Fibroblast of skin of left quadriceps (primary cell): ENCODE data around the gene P2RY6.

Experiments used
- DNase-seq, 2 experiments: peaks; one replicate each; pipeline ENCODE4 v3.0.0-alpha.2; 2013; ENCODE audit warnings: low read depth in 2 of 2

Gene P2RY6

DNA sequence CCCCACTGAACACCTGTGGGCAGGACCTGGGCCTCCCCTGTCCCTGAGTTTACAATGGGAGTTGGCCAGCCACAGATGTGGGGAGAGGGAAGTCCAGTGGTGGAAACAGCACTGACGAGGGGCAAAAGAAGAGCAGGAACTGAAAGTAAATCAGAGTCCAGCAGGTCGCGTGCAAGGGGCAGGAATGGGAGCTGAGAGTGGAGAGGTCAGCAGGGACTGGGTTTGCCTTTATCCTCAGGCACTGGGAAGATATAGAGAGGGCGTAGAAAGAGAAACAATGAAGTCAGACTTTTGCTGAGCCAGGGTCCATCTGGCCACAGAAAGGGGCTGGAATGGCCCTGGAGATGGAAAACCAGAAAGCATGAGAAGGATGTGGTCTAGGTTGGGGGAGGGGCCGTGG is 8.5 kb downstream of the P2RY6 start:
- DNase-seq = no peak

DNA sequence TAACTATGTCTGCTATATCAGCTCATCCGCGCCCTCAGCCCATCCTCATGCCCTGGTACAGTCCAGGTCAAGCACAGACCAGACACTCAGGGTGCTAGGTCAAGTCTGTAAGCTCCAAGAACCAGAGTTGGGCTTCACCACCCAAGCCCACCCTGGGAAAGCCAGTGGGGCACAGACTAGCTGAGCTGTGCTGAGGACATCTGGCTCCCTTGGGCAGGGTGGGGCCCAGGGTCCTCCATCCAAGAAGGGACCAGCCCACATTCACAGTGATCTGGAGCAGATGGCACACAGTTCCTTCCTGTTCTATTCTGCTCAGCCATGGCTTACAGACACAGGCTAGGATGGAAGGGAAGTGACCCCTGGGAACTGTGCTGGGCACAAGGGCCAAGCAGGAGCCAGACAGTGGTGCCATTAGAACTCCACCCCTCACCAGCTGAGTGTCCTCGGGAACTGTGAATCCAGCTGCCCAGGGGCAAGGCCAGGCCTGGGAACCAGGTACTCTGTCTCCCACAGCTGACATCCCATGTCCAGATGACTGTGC is 9.1 kb downstream of the P2RY6 start:
- no peak for DNase-seq

DNA sequence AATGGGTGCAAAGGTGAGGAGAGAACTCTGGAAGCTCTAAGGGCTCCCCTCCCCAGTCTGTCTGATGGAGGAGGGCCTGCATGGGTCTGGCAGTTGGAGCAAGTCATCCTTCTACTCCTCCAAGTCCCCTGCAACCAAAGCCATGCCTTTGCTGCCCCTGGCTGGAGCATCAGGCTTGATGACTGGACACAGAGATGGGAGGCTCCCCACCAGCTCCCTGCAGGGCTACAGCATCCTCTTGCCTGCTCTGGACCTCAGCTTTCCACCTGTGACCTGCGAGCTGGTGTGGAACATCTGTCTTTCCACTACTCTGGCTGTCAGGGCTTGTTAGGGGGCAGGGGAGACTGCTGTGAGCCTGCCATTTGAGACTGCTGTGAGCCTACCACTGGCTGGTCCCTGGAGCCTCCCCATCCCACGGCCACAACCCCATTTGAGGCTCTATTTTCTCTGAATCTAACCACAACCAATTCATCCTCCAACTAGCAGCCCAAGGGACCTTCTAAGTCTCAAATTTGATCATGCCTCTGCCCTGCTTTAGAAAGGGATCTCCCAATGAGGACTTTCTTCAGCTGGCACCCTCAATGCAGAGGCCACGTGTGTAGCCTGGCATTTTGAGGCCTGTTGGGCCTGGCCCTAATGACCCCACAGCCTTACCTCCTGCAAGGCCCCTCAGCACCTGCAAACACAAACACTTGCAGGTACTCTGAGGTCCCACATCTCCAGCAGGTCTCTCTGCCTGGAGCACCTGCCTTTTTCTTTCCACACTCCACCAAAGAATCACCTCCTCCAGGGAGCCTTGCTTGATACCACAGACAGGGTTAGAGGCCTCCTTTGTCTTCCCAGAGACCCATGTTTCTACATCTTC is 9.9 kb downstream of the P2RY6 start:
- no peak for DNase-seq

DNA sequence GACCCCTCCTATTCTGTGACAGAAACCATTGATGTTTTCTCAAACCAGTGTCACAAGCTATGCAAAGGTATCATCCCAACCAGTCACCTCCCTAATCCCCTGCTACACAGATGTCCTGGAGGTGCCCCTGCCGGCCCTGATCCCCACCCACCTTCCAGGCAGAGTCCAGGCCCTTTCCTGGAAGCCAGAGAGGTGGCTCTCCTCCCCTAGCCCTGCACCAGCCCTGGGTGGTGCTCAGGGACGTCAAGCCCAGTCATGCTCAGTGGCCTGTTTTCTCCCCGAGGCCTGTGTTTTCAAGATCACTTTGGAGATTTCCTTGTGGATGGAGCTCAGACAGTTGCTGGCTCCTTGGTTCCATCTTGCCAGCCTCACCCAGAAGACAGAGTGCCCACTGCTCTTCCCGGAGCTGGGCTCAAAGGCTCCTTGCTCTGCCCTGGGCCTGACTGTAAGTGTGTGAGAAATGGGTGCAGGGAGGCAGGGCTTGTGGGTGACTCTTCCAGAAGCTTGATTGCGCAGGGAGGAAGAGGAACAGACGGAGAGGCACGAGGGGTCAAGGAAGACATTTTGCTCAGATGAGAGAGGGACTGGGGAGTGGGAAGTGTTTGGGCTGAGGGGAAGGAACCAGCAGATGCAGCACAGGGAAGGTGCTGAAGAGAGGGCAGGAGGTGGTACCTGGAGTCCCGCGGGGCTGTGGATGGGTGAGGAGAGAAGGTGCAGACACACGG is 11.3 kb downstream of the P2RY6 start:
- DNase-seq = no peak

DNA sequence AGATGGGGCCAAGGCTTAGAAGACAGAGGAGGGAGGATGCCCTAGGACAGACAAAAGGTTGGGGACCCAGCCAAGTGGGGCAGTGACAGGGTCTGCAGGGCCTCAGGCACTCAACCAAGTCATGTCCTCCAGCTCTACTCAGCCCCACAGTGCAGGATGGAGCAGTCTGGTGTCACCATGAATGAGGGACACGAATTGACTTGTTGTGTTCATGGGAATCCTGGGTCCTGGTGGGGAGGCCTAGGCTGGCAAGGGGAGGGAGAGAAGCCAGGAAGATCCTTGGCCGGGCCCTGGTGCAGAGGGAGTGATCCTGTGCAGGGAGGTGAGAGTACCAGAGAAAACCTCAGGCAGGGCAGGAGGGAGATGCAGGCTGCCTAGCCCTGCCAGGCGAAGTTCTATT is 12.0 kb downstream of the P2RY6 start:
- DNase-seq = no peak

DNA sequence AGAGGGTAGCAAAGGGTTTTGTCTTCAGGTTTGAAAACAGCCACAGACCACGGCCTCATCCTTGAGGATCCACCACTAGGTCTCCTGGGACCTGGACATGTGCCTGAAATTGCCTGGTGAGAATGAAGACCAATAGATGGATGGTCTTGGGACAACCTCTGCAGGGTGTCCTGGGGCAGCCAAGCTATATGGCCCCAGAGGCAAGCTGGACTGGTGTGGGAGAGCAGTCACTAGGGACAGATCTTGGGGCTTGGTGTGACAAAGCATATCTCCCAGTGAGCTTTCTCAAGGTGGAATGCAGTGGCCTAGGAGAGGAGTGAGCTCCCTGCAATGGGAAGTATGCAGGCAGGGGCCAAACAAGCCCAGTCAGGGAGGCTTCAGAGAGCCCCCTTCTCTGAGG is 13.6 kb downstream of the P2RY6 start:
- DNase-seq = no peak

DNA sequence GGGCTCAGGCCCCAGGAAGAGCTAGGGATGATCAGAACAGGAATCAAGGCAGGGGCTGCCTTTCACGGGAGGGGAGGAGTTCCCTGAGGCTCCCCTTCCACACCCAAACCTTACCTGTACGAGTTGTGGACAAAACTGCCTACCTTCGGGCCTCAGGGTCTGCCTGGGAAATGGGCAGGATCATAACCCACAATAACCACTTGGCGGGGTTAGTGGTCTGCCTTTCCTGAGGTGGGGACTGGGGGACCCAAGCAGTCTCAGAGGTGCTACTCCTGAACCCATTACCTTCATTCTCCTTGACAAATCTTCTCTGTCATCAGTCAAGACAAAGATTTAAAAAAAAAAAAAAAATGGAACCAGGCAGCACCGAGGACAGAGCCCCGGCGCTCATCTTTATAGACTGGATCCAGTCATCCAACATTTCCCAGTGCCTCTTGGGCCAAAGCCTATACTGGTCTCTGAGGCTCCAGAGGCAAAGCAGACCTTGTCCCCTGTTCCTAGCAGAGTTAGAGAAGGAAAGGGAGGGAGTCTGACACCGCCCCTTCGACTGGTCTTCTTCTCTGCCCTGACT is 14.2 kb downstream of the P2RY6 start:
- DNase-seq = no peak

DNA sequence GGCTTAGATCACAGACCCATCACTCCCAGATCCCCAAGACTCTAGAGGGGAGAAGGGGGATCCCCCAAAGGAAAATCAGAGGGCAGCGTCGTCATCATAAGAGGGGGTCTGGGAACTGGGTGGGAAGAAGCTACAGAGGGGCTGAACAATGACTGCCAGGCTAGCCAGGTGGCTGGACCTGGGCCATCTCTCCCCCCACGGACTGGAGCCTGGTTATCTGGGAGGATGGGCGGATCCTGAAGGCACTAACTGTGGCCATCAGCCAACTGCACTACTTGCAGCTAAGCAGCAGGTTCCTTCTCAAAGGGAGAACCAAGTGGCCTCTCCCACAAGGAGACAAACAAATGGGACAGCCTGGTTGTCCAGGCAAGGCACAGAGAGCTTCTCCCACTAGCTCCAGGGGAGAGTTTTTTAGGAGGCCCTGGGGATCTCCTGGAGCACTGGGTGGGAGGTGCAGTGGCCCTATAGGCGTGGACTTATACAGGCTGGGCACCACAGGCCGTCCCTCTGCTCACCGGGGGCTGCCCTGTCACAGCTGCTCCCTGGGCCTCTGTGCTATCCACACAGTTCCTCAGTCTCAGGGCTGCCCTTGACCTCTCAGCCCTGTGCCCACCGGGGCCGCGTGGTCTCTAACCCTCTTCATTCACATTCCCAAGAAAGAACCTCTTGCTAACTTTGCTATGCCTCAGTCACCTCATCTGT is 15.4 kb downstream of the P2RY6 start:
- DNase-seq = no peak

DNA sequence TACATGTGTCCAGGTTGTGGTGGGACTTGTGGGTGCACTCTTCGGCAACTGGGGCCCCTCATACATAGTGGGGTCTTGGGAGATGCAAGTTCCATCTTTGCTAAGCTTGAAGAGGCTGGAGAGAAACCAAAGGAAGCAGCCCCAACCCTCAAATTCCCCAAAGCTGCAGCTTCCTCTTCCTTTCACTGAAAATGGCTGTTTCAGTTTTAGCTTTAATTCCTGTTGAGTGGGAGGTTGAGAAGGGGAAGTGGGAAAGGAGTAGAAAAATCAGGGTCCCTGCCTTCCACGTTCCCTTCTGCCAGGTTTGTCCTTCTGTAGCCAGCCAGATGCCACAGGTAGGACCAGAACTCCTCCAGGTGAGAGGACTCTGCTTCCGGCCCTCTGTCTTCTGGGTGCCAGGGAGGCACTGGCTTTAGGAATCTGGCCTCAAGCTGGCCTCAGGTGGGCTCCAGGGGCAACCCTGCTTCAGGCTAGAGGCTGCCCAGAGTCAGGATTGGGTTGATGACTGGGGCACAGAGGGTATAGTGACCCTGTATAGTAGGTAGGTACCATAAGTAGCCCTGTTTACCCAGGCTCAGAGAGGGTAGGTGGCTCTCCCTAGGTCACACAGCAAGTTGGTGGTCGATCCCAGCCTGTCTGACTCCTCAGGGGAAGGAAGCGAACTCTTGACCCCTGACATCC is 16.2 kb downstream of the P2RY6 start:
- no peak for DNase-seq

DNA sequence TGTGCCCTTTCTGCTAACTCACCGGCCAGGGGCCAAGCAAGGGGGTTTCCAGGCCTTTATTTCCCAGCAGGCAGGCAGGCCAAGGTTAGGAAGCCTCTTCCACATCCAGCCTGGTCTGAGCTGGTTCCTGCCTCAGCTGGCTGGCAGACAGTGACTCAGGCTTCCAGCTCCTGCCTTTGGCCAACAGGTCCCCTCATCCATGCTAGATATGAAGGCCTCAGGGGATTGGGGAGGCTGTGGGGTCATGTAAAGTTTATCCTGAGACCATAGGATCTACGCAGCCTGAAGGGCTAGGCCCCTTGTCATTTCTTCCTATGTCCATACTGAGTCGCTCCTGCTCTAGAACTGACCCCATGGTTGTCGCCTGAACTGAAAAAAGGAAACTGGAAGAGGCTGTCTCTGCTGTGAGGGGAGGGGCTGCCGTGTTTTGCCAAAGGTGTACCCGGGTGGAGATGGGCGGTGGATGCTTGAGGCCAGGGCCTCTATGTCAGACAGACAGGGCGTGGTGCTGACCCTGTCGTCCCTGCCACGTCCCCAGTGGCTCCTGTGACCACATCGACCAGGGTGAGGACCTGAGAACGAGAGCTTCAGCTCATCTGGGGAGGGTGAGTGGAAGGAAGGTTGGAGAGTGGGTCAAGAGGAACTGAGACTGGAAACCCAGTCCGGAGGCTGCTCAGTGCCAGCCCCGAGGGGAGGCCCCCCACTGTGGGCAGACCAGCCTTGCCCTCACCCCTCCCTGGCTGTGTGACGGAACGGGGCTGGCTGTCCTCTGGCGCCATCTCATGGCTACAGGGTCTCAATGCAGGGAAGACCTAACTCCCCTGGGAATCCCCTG is 17.0 kb downstream of the P2RY6 start:
- DNase-seq = peak; percentile 37 to 45

DNA sequence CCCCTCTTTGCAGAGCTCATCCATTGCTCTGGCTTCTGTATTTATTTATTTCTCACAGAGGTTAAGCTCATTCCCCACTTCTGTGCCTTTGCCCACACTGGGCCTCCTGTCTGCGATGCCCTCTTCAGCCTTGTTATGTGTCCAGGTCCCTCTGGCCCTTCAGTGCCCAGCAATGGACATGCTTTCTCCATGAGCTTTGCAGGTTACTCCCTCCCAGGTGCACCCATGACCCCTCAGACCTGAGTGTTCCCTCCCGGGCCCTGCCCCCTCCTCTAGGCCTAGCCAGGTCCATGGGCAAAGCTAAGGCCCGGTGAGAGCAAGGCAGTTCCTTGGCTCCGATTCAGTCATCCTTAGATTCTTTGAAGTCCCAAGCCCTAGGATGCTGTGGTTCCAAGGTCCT is 18.4 kb downstream of the P2RY6 start:
- DNase-seq = no peak

DNA sequence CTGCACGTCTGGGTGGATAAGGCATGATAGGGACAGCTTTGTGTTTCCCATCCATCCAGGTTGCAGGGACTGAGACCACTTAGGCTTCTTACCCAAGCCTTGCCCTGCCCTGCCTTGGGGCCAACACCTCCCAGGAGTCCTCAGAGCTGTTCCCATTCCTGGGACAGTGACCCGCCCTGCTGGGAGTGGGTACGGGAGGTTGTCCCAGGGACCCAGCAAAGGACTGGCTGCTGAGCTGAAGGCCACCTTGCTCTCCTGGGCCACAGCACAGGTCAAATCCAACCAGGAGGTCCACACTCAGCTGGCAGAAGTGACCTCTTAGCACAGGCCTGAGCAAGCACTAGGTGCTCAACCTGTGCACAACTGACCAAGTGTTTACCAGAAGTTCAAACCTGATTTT is 19.1 kb downstream of the P2RY6 start:
- DNase-seq = no peak

DNA sequence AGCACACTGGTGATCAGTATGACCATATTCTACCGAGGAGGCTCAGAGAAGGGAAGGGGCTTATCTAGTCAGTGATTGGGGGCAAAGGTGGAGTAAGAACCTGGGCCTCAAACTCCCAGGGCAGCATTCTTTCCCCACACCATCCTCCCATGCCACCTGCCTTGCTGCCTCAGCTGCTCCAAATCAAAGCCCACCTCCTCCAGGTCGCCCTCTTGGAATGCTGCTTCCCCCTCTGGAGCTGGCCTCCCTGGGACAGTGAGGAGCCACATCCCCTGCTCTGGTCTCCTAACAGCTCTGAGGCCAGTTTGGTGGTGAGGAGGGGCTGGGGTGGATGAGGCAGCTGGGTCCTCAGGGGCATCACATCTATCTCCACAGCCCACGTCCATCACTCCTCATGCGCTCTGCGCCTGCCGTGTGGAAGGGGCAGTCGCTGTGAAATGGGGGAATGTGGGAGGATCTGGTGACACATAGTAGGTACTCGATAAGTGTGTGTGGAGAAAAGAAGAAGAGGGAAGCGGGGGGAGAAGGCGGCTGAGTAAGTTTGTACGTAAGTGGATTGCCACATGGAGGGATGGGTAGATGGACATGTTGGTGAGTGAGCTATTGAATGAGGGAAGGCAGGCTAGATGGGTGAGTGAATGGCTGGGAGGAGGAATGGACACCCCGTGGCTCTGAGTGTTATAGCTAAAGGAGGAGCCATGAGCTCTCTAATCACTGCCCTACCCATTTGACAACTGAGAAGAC is 19.8 kb downstream of the P2RY6 start:
- DNase-seq = no peak

DNA sequence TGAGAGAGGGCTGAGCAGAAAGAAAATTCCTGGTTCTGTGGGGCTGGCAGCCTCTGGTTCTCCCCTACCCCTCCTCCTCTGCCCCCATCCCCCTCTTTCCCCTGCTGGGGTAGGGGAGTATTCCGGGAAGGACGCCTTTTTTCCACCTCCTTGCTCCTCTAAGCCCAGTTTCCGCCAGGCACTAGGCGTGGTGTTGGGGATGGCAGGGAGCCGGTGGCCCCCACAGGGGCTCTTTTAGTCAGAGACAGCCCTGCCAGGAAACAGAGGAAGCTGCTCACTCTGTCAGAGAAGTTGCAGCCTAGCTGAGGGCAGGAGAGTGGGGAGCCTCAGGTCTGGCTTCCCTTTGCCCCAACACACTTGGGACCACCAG is 20.4 kb downstream of the P2RY6 start:
- DNase-seq = no peak

DNA sequence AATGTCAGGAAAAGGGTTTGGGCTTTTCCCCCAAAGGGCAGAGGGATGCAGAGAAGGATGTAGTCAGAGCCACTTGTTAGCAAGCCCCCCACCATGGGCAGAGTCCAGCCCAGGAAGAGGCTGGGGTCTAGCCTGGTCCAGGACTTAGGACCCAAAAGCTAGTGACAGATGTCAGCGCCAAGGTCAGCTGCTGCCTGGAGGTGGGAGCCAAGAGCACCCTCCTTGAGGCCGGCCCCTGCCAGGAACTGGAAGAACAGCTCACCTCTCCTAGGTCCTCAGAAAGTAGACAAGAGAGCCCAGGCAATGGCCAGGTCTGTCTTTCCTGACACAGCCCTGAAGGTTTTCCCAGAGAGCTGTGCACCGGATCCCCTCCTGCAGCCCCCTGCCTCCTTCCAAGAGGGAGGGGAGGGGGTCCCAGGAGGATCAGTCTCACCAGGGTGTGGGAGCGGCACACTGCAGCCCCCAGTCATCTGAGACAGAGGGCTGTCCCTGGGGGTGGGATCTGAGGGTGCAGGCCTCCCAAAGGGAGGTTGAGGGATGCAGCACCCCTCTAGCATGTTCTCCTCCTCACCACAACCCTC is 21.3 kb downstream of the P2RY6 start:
- no peak for DNase-seq

DNA sequence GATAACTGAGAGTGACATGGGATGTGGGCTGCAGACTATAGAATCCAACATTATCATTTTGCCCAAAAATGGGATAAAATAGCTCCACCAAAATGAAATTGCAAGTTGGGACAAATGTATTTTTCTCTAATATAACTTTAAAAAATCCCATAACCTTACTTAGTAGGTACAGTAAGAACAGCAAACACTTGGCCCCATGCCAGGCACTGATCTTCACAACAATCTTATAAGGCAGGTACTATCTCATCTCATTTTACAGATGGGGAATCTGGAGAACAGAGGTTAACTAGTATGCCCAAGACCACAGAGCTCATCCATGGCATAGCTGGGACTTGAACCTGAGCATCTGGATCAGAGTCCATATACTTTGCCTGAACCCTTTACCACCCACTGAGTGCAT is 22.5 kb downstream of the P2RY6 start:
- DNase-seq = no peak

DNA sequence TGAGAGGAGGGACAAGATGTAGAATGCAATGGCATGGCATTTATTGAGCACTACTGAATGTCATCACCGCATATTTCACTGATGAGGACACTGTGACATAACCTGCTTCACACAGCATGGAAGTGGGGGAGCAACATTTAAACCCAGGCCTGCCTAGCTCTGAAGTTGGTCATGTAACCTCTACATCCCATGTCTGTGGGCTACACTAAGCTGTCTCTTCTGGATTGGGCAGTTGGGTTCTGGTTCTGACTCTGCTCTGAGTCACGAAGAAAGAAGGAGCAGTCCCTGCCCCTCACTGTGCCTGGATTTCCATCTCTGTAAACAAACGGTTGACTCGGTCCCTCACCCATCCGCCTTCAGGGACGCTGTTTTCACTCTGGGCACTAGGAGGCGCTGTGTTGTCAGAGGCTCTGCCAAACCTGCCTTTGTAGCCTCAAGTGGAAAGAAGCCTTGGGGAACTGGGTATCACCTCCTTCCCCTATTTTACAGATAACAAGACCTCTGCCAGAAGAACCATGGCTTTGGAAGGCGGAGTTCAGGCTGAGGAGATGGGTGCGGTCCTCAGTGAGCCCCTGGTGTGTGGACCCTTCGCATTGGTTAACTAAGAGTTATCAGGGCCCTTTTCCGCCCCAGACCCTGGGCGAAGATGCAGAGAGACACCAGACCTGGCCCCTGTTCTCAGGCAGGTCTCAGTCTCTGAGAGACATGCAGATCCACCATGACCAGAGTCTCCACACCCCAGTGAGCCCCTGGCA is 23.3 kb downstream of the P2RY6 start:
- peak; percentile 52 for DNase-seq

DNA sequence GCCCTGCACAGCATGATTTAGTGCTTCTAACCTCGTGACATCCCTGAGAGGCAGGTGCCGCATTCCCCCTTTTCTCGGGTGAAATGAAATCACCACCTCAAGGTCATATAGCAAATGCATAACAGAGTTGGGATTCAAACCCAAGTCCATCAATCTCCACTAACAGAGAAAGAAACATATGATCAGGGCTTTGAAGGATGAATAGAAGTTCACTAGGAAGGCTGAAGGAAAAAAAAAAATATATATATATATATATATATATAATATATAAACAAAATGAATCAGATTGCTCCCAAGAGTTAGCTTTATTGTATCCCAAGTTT is 23.8 kb downstream of the P2RY6 start:
- no peak for DNase-seq
